D341Med (cell line): Measurements from ENCODE around the gene MYO6.

Experiments
- DNase-seq: peaks from one replicate; pipeline ENCODE4 v3.0.0; 2012; ENCODE audit warnings: low spot score

Gene MYO6

DNA sequence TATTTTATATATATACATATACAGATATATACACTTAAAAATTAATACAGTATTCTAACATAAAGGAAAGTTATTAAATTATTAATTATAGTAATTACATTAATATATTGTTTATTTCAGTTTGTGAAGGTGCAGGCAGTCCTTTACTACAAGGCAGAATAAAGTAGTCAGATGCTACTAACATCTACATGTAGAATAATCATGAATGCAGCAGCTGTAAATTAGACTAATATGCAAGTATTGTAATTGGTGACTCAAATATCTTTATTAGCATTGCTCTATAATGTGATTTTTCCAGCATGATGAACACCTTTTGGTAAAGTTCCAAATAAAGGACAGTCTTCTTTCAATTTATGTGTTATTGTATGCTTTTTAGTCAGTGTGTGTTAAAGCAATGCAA, 17.3 kb downstream of the MYO6 start:
- no peak for DNase-seq

GRCh38 chr6:75770844-75771243, 21.8 kb downstream of the MYO6 start:
- no peak for DNase-seq

GRCh38 chr6:75775219-75775618, 26.2 kb downstream of the MYO6 start:
- DNase-seq: peak; percentile 57

GRCh38 chr6:75776461-75776860, 27.4 kb downstream of the MYO6 start:
- DNase-seq: no peak

- DNase-seq: no peak
These were observed 29.7 kb downstream of the MYO6 start for GRCh38 chr6:75778757-75779156.

GRCh38 chr6:75786152-75786551, 37.1 kb downstream of the MYO6 start:
- DNase-seq: no peak

- no peak for DNase-seq
These were observed 39.9 kb downstream of the MYO6 start for GRCh38 chr6:75788894-75789293.

- no peak for DNase-seq
These were observed 42.8 kb downstream of the MYO6 start for GRCh38 chr6:75791881-75792280.

DNA sequence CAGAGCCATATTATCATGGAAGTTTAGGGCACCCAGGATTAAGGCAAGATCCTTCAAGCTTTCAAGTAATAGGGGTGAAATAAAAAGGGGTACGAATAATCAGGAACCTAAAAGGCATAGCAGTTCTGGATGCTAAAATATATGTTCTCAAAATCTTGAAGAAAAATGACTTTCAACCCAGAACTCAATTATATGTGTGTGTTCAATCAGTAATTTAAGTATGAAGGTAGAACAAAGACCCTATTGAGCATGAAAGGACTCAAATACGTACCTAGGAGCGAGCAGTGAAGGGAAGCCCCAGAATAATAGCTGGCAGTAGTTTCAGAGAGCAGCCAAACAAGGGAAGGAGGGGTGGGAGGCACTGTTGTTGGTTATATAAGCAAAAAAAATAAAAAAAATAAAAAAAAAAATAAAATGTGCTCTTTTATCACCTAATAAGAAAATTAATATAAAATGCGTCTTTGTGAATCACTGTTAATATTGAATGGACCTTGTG, 45.4 kb downstream of the MYO6 start:
- DNase-seq: no peak

GRCh38 chr6:75794954-75795739, 46.1 kb downstream of the MYO6 start:
- no peak for DNase-seq

GRCh38 chr6:75796723-75797122, 47.7 kb downstream of the MYO6 start:
- DNase-seq: no peak

DNA sequence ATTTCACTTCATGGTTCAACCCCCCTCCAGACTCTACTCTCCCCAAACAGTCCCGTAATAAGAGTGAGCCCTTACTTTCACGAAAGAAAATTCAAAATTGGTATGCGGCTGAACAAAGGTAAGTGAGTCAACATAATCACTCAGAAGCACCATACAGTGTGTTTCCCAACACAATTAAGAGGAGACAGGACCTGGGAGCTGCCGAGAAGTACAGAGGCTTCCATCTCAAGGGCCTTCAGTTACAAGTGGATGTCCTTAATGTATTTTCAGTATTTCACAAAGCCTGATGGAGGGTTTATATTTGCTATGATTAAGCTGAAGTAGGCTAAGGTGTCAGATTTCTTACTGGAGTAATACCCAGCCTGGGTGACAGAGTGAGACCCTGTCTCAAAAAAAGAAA, 51.1 kb downstream of the MYO6 start:
- DNase-seq: no peak

GRCh38 chr6:75800708-75801505, 51.9 kb downstream of the MYO6 start:
- no peak for DNase-seq

GRCh38 chr6:75802366-75802765, 53.3 kb downstream of the MYO6 start:
- no peak for DNase-seq

GRCh38 chr6:75808507-75808906, 59.5 kb downstream of the MYO6 start:
- DNase-seq: no peak

DNA sequence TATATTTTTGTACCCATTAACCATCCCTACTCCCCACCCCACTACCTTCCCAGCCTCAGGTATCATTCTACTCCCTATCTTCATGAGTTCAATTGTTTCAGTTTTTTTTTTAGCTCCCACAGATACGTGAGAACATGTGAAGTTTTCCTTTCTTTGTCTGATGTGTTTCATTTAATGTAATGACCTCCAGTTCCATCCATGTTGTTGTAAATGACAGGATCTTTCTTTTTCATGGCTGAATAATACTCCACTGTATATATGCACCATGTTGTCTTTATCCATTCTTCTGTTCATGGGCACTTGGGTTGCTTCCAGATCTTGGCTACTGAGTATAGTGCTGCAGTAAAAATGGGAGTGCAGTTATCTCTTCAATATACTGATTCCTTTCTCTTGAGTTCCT, 63.5 kb downstream of the MYO6 start:
- DNase-seq: no peak

GRCh38 chr6:75813476-75814250, 64.6 kb downstream of the MYO6 start:
- no peak for DNase-seq

GRCh38 chr6:75815756-75816155, 66.7 kb downstream of the MYO6 start:
- DNase-seq: no peak

- no peak for DNase-seq
These were observed 69.2 kb downstream of the MYO6 start for GRCh38 chr6:75818098-75818855.

DNA sequence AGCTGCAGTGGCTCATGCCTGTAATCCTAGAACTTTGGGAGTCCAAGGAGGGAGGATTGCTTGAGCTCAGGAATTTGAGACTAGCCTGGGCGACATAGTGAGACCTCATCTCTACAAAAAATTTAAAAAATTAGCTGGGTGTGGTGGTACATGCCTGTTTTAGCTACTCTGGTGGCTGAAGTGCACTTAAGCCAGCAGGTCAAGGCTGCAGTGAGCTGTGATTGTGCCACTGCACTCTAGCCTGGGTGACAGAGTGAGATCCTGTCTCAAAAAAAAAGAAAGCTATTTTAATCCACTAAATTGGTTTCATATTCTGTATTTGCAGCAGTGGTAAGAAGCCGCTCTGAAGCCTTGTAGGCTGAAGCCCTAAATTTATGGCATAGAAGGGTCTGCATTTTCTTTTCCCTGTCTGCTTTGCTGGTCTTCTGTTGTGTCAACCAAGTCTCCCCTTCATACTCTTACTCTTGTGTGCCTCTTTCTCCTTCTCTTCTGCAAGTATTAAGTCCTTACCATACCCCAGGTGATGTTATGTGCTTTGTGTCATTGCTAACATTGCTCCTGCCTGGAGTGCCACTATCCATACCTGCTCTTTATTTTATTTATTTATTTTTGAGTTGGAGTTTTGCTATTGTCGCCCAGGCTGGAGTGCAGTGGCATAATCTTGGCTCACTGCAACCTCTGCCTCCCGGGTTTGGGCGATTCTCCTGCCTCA, 70.9 kb downstream of the MYO6 start:
- no peak for DNase-seq

- no peak for DNase-seq
These were observed 75.1 kb downstream of the MYO6 start for GRCh38 chr6:75824160-75824559.
